ENCODE results near the gene DMP1.

The DMP1 gene

GRCh38 chr4:87704001-87704400, 53.9 kb downstream of the DMP1 start:
- TF ChIP-seq, protein P1, sequence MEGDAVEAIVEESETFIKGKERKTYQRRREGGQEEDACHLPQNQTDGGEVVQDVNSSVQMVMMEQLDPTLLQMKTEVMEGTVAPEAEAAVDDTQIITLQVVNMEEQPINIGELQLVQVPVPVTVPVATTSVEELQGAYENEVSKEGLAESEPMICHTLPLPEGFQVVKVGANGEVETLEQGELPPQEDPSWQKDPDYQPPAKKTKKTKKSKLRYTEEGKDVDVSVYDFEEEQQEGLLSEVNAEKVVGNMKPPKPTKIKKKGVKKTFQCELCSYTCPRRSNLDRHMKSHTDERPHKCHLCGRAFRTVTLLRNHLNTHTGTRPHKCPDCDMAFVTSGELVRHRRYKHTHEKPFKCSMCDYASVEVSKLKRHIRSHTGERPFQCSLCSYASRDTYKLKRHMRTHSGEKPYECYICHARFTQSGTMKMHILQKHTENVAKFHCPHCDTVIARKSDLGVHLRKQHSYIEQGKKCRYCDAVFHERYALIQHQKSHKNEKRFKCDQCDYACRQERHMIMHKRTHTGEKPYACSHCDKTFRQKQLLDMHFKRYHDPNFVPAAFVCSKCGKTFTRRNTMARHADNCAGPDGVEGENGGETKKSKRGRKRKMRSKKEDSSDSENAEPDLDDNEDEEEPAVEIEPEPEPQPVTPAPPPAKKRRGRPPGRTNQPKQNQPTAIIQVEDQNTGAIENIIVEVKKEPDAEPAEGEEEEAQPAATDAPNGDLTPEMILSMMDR (IDR thresholded peaks at IDR 0.05; ENCODE audit: unreplicated experiment in 3 of 3): no peak
- Mint-ChIP-seq H3K4me1 (no peaks in the 10 kb centered on the region), H3K4me3 (no peak overlapping the region), H3K27me3 (ENCODE audit: low read depth) (no peaks in the 10 kb centered on the region), H3K36me3 (ENCODE audit: low read depth) (no peaks in the 10 kb centered on the region), H3K27ac (no peak overlapping the region), H3K9me3 (no peaks in the 10 kb centered on the region)

DNA sequence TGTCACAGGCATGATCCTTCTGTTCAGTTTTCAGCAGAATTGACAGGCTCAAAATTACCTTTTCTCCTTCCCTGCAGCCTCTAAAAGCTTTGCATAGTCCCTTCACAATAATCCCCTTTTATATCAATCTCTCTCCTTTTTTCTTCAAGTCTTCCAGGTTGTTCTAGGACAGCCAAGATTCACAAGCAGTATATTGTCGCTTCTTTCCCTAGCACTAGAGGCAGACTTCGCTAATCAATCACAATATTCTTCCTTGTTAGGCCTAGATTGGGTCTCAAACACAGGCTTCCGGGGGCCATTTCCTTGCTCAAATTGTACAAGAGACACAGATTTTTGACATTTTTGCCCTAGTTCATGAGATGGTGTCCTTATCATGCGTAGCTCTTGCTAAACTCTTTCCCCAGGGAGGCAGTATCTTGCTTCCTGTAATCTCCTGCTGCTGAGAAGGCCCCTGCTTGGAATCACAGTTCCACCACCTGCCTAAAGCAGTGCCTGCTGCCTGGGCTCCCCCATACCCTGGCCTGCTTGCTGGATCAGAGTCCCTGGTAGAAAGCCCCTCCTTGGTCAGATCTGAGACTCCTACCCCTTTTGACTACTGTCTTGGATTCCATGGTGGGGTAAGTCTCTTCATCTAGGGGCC, 57.3 kb downstream of the DMP1 start:
- Mint-ChIP-seq H3K36me3 (ENCODE audit: low read depth) (no peaks in the 10 kb centered on the region), H3K4me1 (no peaks in the 10 kb centered on the region), H3K27ac (no peak overlapping the region), H3K27me3 (ENCODE audit: low read depth) (no peaks in the 10 kb centered on the region), H3K9me3 (no peaks in the 10 kb centered on the region), H3K4me3 (no peak overlapping the region)
- TF ChIP-seq, protein P1 (IDR thresholded peaks at IDR 0.05; ENCODE audit: unreplicated experiment in 3 of 3): no peak

Measured in nephron (organoid).